Activated effector memory CD4-positive, alpha-beta T cell treated with Interleukin-2 at 50 U/mL for 16 hours (primary cell): ENCODE measurements around the gene RFPL1.
"Not testable (repeated sequence)": the region's sequence is repeated elsewhere in the genome, so short reads cannot be mapped to it uniquely, and the experiment has no call there.

ENCODE experiments used
- DNase-seq: peaks from one replicate; pipeline ENCODE4 v3.0.0-alpha.2; 2020

RFPL1 gene

GRCh38 chr22:29438283-29438682, at the start of gene RFPL1:
Gene RFPL1, plus strand, starts transcription at chr22:29438583.
- DNase-seq = not testable (repeated sequence)

GRCh38 chr22:29388759-29389090, 49.7 kb upstream of the RFPL1 start:
- DNase-seq = no peak

- DNase-seq = no peak
These were observed 48.1 kb upstream of the RFPL1 start for GRCh38 chr22:29390270-29390669.

GRCh38 chr22:29391546-29391945, 46.8 kb upstream of the RFPL1 start:
- DNase-seq = no peak

GRCh38 chr22:29393019-29393608, 45.3 kb upstream of the RFPL1 start:
- no peak for DNase-seq

GRCh38 chr22:29394931-29395581, 43.3 kb upstream of the RFPL1 start:
- peak; percentile 47 for DNase-seq

- no peak for DNase-seq
These were observed 42.3 kb upstream of the RFPL1 start for GRCh38 chr22:29396126-29396525.

- no peak for DNase-seq
These were observed 40.6 kb upstream of the RFPL1 start for GRCh38 chr22:29397791-29398190.

GRCh38 chr22:29400576-29400975, 37.8 kb upstream of the RFPL1 start:
- no peak for DNase-seq

- not testable (repeated sequence) for DNase-seq
These were observed 36.8 kb upstream of the RFPL1 start for GRCh38 chr22:29401538-29401937.

GRCh38 chr22:29408940-29409339, 29.4 kb upstream of the RFPL1 start:
- no peak for DNase-seq

- DNase-seq = not testable (repeated sequence)
These were observed 26.7 kb upstream of the RFPL1 start for GRCh38 chr22:29411569-29412211.

- not testable (repeated sequence) for DNase-seq
These were observed 25.6 kb upstream of the RFPL1 start for GRCh38 chr22:29412772-29413171.

GRCh38 chr22:29414951-29415591, 23.3 kb upstream of the RFPL1 start:
- DNase-seq = peak; percentile 37

- not testable (repeated sequence) for DNase-seq
These were observed 19.7 kb upstream of the RFPL1 start for GRCh38 chr22:29418704-29419103.

- DNase-seq = no peak
These were observed 11.9 kb upstream of the RFPL1 start for GRCh38 chr22:29426476-29426875.

- DNase-seq = no peak
These were observed 11.1 kb upstream of the RFPL1 start for GRCh38 chr22:29427176-29427760.

- DNase-seq = no peak
These were observed 6.4 kb upstream of the RFPL1 start for GRCh38 chr22:29431986-29432385.

GRCh38 chr22:29433856-29434255, 4.5 kb upstream of the RFPL1 start:
- no peak for DNase-seq

- no peak for DNase-seq
These were observed 4.1 kb upstream of the RFPL1 start for GRCh38 chr22:29434288-29434687.

- DNase-seq = no peak
These were observed 2.9 kb upstream of the RFPL1 start for GRCh38 chr22:29435236-29436136.

GRCh38 chr22:29442976-29443375, 4.6 kb downstream of the RFPL1 start:
- no peak for DNase-seq

- no peak for DNase-seq
These were observed 5.1 kb downstream of the RFPL1 start for GRCh38 chr22:29443452-29443851.
